SHP77 (cell line): ENCODE results near the gene RNF166.

Source experiments
- DNase-seq, 2 experiments: peaks; one replicate each; lab custom pipeline; 2025; lab: John Stamatoyannopoulos, UW

Gene RNF166

DNA sequence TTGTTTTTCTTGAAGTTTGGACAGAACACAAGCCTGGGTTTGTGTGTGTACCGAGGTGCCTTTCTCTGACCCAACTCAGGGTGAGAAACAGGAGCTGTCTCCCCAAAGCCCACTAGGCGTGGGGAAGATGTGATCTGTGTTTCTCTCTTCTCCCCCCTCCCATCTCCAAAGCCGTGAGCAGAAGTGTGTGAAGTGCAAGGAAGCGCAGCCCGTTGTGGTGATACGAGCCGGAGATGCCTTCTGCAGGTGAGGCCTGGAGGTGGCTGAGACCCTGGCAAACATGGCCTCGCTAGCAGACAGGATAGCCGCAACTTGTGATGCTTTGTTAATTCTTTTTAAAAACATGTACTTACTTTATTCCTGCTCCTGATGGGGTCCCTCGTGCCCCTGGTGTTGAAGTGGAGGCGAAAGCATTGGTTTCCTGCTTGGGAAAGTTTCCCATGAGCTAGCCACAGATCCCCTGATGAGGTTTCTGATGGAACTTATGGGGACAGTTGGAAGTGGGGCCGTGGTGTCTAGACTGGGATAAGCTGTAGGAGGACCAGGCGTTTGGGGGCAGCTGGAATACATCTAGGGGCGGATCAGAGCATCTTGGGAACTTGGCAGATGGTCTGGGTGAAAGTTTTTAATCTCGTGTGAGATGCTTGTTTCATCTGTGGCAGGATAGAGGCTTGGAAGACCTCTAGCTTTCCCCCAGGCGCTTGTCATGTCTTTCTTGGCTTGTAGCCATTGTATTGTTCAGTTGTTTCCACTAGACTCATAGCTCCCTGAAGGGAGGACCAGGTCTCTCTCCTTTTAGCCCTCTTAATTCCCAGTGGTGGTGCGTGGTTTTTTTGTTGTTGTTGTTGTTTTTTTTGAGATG, 988 bp upstream of the RNF166 start:
- no peak for DNase-seq

DNA sequence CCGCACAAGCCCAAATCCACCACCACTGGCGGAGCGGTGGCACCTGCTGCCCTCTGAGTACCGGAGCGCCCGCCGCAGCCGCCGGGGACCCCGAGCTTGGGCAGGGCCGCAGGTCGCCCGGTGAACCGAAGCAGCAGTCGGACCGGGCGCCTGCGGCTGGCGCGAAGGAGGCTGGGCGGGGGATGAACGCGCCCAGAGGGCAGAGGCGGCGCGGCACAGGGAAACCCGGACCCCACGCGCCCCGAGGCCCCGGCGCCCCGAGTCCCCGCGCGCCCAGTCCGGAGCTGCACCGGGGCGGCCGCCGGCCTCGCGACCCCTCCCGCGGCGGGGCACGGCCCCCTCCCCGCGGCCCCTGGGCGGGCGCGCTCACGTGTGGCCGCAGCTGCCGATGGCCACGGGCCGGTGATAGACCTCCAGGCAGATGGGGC, 393 bp downstream of the RNF166 start:
- DNase-seq: peak in 1 of 2 experiments; percentile 18

DNA sequence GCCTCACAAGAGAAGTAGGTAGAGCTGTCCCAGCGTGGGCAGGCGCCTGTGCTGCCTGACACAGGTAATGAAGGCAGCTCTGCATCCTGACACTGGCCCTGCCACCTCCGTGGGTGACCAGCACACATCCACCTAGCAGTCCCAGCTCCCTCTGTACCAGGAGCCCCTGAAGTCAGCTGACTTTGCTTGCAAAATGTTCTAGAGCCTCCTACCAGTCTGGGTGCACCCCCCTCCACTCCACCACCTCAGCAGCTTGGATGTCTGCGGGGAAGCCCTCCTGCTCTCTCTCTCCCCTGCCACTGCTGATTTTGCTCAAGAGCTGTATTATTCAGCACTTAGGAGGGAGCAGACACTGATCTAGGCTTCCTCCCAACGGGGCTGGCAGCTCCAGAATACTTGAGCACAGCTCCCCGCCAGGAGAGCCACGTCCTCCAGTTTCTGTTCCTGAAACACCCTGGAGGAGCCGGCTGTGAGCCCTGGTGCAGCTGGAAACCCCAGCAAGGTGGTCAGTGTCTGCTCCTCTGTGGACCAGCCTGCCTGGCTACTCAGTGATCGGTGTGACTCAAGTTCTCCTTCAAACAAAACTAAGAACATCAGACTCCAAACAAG, 1.0 kb downstream of the RNF166 start:
- DNase-seq: no peak

DNA sequence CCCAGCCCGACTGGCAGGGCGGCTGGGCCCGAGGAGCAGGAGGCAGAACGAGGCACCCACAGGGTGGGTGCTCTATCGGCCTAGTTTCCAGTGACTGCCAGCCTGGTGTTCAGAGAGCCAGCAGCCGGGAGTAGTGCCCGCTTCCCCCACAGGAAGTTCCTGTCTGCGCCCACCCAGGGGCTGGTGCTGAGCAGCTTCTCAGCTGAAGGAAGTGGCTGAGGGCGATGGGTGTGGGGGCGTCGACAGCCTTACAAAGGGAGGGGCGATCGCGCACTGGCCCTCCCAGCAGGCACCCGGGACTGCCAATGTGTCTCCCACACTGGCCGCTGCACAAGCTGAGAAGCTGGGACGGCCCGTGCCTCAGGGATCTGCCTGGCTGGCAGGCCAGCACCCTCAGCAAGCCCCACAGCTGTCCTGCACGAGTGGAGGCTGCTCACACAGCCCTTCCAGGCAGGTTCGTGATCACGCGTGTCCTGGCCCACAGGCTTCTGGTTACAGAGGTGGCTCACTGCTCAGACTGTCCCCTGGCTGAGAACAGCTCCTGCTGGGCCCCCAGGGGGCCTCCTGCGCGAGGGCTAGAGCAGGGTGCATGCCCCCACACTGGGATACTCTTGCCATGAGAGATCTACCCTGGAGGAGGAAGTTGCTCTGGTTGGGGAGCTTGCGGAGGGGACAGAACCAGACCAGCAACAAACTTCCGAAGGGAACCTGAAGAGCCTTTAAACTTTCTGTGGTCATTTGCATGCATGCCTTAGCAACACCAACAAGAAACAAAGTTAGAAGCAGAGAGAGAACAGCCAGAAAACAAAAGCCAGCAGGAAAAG, 2.5 kb downstream of the RNF166 start:
- DNase-seq: no peak

DNA sequence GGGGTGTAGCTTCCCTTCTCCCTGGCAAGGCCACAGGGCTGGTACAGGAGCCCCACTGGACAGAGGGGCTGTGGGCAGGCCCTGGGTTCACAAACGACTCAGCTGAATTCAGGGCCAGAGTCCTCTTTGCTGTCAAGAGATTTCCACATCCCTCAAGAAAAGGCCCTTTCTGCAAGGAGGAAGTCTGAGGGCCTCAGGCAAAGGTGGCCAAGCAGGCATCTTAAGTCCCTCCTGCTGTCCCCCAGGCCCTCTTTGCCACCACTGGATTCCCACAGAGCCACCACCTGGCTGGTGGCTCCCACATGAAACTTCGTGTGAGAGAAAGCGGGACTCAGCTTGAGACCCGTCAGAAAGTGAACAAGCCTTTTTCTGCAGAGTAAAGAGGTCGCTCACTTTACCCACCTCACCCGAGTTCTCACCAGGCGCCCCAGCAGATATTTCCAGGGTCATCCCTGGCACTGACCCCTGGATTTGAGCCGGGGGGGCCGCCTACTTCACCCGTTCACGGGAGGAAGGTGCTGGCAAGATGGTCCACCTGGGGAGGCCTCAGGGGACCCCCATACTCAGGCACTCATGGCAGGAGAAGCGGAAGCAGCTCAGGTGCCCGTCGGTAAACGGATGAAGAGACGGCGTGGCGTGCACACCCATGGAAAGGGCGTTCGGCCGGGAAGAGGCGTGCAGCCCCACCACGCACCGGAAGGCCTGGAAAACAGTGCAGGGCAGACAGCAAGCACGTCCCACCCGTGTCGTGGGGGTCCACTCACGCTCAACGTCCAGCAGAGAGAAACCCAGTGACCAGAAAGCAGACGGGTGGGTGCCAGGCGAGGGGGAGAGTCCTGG, 3.6 kb downstream of the RNF166 start:
- no peak for DNase-seq

DNA sequence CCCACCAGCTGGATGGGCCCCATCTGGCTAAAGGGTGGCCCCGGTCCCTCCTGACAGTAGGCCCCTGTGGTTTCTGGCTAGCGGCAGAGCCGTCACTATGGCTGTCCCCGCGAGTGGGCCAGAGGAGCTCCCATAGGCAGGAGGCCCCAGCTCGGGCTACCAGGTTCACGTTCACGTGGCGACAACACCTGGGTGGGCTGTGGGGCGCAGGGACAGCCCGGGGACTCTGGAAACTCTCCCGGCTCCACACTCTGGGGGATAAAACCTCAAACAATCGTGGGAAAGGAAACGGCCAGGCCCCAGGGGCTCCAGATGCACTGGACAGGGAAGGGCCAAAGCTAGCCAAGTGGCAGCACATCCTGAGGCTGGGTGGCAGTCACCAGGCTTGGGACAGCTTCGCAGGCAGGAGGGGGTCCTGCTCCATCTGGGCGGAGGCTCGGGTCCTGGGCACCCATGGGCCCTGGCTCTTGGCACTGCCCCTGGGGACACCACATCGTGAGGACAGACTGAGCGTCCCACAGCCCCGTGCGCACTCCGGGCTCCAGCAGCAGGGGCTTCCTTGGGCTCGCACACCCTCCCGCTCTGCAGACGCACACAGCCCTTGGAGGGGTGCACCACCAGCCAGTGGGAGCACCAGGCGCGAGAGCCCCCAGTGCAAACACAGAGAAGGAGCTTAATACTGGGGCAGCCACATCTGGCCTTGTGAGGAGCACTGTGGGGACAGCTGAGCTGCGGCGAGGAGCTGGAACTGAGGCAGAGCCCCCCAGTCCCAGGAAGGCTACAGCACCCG, 4.4 kb downstream of the RNF166 start:
- DNase-seq: no peak

DNA sequence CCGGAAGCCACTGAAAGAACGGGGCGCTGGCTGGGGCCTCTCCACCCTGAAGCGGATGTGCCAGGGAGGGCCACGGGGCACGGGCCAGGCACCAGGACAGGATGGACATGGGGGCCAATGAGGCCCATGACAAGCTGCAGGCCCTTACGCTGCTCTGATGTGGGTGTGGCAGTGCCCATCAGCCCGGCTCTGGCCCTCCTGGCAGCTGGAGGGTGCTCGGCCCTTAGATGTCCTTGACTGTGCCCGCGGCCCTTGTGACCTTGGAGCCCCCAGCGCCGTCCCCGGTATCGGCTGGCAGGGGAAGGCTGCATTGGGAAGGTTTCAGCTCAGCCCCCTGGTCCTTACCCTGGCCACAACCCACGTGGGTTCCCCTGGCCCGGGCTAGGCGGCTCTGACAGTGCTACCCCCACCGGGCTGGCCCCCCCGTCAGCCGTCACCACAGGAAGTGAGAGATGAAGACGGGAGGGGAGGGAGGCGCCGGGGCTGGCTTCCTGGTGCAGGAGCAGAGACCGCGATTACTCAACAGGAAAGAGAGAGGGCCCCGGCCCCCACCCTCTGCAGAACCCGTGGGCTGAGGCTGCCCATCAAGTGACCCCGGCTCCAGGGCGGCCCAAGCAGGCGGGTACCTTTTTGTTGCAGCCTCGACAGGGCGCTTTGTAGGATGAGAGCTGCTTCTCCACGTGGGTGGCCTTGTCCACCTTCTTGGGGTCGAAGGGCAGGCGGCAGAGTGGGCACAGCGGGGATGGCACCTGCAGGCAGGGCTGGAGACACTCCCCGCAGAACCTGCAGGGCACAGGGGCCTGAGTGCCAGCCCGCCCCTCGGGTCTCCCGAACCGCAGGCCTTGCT, 5.3 kb downstream of the RNF166 start:
- DNase-seq: no peak

DNA sequence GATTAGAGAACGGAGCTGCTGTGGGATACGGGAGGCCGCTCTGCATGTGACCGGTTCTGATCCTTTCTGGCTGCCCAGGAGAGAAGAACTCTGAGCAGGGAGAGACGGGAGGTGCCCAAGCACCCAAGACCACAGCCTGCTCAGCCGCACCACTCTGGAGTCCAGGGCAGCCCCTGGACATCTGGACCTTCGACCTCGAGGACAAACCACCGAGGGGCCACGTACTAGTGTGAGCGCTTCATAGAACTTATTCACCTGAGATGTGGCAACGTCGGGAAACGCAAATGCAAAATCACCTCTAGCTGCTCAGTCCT, 5.9 kb downstream of the RNF166 start:
- no peak for DNase-seq

DNA sequence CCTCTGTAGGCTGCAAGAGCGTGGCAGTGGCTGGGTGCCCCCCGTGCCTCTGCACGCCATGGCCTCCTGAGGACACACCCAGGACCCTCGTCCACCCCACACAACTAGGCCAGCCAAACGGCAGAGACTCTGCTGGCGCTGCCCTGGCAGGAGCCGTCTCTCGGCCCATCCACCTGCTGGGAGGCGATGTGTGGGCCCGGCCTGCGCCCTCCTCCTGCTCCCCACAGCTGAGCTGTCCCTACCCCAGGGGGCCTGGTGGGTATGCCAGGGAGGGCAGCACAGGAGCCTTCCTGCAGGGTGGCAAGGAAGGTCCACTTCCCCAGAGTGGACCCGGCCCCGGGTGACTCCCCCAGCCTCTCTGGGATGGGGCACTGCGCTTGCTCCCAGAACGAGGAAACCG, 7.0 kb downstream of the RNF166 start:
- no peak for DNase-seq

DNA sequence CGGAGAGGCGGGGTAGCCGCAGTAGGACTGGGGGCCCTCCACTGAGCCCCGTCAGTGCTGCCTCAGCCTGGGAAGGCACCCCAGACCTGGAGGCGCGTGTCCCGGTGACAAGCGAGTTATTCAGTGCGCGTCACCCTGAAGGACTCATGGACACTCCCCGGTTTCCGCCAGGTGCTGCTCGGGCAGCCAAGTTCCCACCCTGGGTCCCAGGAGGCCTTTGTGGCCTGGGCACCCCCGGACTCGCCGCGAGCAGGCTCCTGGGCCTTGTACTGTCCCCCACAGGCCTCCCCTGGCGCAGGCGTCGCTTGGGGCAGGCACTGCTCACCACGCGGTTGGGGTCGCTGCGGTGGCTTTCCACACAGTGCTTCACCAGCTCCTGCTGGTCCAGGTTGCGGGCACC, 7.6 kb downstream of the RNF166 start:
- DNase-seq: no peak

DNA sequence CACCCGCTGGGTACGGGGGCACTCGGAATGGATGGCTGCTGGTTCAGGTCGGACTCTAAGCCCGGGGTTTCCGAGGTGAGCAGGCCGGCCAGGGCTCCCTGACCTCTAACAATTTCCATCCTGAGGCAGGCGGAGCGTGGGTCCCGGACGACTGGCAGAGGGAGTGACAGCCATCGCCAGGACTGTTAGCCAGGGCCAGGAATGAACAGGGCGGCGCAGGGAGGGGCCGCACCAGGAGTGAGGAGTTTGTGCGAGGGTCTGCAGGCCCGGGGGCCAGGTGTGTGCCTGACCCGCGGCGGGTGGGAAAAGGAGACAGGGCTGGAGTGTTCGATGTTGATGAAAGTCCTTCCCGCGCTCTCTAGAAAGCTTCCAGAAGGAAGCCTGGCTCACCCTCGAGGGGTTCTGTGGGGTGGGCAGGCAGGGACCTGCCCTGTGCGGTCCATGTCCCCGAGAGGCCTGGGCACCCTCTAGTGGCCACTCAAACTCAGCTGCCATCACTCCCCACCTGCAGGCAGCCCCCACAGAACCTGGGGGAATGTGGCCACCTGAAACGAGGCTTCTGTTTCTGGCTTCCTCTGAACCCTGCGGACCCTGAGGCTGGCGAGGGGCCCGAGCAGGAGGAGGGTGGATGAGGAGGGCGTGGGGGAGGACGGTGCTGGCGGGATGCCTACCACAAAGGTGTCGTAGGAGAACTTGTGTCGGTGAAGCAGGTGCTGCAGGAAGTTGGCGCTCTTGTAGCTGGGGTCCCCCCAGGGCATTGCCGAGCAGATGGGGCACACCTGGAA, 8.2 kb downstream of the RNF166 start:
- DNase-seq: no peak

DNA sequence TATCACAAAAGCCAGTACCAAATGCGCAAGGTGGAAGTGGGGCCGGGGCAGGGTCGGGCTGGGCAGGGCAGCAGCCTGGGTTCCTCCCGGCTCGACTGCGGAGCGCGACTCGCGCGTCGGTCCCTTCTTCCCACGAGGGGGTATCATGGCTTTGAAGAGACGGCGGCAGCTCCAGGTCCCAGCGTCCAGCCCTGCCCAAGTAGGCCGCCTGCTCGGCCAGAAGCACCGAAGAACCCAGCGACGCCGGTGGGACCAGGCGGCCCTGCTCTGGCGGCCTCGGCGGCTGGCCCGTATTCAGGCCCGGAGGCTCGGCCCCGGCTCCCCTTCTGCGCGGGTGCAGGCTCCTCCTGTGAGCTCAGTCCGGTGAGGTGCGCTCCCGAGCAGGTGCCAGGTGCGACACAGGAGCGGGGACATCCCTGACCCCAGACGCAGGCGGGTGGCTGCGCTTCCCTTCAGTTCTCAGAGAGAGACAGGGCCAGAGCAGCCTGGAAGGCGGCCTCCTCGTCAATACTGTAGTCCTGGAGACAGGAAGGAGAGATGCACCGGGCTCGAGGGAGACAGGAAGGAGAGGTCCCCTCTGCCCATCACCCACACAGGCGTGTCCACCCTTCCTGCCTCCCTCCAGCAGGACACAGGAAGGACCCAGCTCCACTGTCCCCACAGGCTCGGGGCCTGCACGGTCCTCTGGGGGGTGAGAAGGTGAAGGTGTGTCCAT, 8.9 kb downstream of the RNF166 start:
- DNase-seq: no peak

DNA sequence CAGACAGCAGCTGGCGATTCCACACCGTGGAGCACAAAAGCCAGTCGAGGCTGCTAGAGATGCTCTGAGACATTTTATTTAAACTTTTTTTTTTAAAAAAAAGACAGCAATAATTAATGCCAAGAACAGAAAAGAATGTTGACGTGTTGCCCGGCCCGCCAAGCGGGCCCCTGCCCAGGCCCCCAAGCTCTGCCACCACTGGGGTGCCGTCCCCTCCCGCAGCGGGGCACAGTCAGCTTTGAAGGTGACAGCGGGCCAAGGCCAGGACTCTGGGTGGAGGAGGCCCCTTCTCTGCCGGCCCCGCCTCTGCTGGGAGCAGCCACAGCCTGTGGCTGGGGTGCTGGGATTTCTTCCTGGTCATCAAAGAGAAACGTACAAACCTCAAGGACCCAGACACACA, 9.8 kb downstream of the RNF166 start:
- DNase-seq: no peak

DNA sequence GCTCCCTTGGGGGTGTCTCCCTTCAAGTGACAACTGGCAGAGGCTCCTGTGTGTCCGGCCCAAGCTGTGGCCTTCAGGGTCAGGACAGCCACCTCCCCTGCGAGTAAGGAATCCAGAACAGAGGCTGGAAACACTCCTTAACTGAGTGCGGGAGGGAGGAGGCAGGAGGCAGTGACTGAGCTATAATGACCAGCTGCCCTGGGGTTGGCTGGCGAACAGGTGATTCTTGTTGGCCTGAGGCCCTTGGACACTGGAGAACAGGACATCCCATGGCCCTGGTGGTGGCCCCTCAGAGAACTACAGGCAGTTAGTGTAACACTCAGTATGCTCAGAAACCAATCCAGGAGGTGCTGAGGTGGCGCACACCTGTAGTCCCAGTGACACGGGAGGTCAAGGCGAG, 10.5 kb downstream of the RNF166 start:
- no peak for DNase-seq

DNA sequence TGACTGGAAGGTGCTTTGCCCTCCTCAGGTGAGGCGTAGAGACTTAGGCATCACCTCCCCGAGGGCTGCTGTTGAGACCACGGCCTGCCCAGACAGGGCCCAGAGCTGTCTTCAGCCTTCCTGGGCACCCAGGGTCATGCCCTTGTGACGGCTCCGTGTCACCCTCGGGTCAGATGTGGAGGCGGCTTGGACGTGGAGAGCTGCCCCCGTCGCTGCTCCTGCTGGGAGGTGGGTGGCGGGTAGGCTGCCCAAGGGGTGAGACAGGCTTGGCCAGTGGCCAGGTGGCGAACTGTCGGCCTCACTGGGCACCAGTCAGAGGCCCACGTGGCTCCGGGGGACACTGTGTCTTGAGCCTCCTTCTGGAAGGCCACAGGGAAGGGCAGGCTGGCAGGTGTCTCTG, 11.0 kb downstream of the RNF166 start:
- no peak for DNase-seq

DNA sequence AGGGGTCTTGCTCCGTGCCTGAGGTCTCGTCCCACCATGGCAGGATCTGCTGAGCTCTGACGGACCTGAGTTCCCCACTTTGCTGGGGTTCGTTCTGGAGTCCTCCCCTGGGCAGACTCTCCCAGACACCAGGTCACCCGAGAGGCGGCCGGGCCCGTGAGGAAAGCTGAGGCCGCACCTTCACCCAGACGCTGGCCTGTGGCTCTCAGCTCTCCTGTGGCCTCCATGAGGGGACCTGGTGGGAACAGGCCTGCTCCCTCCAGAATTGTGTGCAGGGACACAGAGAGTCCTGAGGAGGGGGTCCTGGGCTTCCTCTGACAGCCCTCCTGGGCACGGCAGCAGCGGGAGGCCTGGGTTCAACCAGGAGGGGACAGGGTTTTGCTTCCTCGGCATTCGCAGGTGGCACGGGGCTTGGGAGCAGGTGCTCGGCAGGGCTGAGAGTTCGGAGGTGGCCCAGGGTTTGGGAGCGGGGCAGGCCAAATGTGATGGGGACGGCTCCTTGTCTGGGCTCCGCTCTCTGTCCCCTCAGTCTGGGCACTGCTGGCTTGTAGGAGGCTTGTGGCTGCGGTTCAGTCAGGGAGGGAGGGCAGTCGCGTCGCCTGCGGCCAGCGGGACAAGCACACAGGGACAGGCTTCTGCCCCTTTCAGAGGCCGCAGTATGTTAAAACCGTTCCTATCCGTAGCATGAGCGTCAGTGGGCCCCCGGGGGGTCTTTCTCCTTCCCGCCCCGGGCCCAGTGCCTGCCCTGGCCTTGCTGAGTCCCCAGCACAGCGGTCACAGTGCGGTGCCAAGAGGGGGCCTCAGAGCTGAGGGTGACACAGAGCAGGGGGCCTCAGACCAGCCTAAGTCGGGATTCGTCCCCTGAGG, 11.8 kb downstream of the RNF166 start:
- no peak for DNase-seq

DNA sequence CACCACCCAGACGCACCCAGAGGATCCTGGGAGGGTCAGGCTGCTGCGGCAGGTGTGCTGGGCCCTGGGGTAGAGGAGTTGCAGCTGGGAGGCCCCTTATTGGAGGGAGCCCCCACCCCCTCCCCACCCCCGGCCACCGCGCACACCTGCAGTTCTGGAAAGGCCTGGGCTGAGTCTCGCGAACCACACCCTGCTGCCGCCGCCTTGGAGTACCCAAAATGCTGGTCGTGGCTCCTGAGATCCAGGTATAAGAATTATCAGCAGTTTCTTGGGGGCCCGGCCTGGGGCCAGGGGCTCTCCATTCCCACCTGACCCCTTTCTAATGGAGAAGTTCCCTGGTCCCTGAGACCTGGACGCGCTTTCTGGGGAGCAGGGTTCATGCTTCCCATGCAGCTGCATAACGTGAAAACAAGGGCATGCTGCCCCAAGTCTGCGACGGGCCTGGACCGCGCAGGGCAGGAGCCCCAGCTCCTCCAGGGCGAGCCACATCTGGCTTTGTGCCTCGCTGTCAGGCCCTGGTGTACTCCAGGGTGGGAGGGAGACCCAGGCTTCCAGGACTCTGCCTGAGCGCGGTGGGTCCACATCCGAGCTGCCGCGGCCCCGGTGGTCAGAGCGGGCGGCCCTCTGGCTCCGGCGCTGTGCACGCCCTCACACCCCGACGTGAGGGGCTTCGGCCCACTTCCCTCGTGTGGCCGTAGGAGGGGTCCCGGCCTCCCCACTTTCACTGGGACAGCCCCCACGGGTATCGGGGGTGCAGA, 12.6 kb downstream of the RNF166 start:
- no peak for DNase-seq
